Activated effector memory CD4-positive, alpha-beta T cell treated with anti-CD3 and anti-CD28 coated beads, Interleukin-2, amount 50 U/mL, for 16 hours (primary cell): Measurements from ENCODE around the gene NAV2.

ENCODE experiments used
- DNase-seq: peaks from one replicate; pipeline ENCODE4 v3.0.0-alpha.2; 2020

NAV2 gene

DNA sequence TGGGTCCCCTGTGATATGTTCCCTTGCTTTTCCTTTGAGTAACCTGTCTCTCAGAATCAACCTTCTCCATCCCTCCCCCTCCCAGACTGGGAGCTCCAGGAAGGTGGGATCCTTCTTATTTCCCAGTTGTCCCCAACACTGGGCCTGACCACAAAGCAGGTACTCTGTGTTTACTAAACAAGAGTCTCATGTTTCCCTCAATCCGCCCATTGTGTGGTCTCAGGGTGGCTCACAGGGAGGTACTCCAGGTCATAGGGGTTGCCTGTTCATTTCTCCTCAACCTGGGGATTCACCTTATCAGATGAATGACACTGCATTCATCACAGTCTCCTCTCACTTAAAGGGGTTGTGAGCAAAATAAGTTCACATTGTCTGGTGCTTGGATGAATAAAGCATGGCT lies 26.4 kb upstream of the NAV2 start:
- DNase-seq: no peak

DNA sequence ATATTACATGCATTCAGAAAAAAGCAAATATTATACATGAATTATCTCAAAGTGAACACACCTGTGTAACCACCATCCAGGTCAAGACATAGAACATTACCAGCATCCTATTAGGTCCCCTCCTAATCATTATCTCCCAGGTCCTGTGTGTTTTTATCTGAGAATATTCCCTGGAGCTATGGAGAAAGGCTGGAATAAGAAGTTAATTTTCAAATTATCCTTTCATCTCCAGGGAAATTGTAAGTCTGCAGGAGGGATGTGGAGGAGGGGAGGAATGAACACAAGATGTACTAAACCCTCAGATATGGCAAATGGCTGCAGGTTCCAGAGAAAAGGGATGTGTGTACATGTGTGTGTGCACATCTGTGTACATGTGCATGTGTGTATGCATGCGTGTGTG lies 25.2 kb upstream of the NAV2 start:
- DNase-seq: no peak

DNA sequence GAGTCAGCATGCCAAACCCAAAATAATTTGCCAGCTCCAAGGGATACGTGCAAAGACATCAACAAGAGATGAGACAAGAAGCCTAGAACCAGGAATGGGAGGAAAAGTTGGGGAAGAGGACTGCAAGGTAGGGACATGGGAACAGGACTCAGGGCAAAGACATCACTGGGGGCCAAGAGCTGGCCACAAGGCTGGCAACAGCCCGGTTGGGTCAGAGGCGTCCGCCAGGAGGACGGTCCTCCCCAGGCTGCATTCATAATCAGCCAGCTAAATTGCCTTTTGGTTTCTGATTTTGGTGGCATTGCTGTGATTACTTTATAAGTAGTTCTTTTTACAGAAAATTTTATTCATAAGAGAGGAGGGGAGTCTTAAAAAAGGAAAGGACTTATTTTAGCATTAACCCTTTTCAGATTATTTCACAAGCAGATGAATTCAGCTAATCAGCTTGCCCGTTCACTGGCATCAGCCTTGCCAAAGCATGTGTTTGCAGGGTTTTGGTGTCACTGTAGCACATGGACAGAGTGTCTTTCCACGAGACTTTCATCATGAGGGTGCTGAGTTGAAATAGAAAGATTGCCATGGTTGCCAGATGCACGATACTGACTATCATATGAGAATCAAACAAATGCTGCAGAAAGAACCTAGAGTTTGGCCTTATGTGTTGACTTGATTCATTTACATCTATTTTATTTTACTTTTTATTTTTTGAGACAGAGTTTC lies 23.2 kb upstream of the NAV2 start:
- no peak for DNase-seq

DNA sequence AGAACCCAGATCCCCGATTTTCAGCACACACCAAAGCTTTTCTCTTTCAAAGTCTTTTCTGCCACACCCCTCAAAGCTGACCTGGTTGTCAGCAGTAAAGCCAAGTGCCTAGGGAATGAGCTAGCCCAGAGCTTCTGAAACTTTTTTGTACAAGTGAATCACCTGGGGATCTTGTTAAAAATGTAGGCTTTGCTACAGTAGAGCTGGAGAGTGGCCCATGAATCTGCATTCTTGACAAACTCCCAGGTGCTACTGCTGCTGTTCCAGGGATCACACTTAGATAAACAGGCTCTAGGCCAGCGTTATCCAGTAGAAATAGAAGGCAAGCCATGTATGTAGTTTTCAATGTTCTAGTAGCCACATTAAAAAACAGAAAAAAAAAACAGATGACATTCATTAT lies 21.8 kb upstream of the NAV2 start:
- no peak for DNase-seq

DNA sequence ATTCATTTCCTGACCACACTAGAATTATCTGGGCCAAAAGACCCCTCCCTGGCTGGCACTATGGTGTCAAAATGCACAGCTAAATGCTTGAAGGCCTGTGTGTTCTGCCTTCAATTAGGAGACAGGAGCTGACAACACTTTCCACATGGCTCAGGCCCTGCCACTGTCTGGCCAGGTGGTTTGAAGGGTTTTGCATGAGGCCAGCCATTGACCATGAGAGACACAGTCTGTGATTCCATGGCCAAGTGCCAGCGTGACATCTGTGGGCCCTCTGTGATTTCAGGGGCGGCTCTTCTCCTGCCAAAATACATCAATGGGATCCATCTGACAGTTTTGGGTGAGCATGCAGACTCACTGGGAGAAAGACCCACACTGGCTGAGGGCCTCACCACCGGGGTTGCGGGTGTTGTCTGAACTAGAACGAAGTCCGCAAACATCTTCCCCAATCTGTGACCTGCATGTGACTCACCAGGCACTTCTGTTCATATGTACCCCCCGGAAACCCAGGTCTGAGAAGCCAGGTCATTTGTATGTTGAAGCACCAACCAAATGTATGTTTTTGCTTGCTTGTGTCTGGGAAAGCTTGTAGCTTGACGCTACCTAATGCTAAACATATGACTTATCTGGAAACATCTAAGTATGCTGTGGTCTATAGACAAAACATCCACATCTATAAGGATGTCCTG lies 20.7 kb upstream of the NAV2 start:
- DNase-seq: no peak

DNA sequence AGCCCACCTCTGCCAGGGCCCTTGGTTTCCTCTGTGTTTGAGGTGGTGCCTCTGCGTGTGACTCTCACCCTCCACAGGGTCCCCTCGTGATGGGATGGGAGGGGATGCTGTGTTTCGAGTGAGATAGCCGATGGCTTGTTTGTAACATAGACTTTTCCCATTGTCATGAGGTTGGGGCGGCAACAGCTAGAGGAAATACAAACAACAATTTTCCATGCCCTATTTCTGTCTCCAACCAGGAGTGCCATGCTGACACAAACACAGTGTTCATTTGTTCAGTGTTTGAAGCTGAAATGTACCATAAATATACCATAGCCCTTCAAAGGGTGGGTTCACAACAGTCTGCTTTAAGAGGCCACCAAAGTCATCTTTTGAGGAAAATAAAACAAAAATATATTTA lies 19.5 kb upstream of the NAV2 start:
- DNase-seq: no peak

DNA sequence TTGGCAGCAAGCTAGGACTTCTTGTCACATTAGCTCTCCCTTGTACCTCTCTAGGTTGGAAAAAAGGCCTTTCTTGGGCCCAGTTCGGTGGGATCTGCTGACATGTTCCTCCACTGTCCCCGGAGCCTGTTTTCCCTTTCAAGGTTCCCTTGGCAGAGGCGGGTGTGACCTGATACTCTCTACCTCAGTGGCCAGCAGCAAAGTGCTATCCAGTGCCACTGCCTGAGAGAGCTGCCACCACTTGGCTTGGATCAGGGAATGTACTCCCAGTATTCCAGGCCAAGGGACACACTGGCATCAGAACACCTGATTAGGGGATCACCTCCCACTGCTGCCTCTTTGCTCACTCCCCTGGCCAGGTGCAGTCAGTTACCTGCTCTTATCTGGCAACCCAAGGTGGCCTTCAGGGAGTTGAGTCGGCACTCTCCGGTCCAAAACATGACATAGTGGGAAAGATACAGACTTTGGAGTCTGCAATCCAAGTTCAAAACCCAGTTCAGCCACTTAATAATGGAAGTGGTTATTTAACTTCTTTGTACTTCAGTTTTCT lies 17.8 kb upstream of the NAV2 start:
- DNase-seq: no peak

DNA sequence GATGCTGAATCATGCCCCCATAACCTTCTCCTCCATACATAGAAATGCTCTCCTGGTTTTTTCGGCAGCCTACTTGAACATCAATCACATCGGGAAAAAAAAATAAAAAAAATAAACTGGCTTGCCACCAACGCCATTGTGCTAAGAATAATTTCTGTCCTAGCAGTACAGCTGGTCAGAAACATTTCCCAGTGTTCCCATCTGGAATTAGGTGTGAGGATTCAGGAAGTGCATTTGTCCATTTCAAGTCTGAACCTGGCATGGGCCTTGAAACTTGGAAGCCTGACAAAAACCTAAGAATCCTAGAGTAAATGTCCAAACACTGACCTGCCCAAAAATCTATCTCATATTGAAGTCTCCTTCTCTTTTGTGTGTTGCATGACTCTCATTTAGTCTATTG lies 16.6 kb upstream of the NAV2 start:
- no peak for DNase-seq

DNA sequence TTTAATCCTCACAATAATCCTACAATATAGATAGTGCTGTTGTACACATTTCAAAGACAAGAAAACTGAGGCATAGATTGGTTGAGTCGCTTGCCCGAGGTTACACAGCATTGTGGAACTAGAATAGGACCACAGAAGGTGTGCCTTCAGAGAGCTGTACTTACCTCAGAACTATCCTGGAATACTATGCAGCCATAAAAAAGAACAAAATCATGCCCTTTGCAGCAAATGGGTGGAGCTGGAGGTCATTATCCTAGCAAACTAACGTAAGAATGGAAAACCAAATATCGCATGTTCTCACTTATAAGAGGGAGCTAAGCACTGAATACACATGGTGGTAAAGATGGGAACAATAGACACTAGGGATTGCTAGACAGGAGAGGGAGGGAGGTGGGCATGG lies 15.7 kb upstream of the NAV2 start:
- no peak for DNase-seq

DNA sequence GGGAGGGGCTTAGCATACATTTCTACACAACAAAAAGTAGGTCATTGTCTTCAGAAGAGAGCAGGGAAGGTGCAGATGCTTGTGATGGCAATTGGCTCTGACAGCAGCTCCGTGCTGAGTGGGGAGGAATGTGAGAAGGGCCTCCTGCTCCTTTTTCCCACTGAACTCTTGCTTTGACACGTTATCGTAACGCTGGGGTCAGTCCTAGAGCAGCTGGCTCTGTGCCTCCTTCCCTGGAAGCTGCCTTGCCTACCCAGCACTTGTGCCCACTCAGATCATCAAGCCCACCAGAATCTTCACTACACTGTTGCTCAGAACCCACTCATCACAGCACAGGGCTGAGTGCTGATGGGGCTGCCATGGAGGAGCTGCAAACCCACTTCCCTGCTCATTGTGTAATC lies 14.9 kb upstream of the NAV2 start:
- no peak for DNase-seq

DNA sequence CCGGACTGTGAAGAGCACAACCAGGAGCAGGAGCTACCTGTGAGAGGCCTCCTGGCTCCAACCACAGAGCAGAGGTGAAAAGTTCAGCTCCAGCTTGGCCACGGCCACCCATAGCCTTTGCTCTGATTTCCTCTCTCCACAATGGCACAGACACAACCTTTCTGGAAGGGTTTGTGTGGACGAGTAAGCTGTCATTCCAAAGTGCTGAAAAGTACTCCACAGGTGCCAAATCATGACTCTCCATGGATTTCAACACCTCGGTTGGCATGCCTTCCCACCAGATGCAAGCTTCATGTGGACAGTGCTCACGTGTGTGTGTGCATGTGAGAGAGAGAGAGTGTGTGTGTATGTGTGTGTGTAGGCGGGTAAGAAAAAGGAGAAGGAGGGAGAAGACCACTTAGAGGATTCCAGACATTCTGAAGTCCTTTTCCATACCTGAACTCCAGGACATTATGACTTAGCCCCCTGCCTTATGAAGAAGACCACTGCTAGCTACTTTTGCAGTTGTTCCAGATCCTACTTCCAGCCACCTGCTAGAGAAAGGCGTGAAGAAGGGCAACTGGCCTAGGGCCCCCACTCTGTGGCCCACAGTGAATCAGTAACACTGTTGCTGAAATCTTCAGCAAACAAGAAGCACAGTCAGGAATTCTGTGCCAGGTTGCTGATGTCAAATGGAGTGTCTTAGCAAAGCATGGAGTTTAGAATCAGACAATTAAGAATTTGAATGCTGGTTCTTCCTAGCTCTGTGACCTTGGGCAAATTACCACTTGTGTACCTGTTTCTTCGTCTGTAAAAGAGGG lies 13.9 kb upstream of the NAV2 start:
- DNase-seq: no peak

DNA sequence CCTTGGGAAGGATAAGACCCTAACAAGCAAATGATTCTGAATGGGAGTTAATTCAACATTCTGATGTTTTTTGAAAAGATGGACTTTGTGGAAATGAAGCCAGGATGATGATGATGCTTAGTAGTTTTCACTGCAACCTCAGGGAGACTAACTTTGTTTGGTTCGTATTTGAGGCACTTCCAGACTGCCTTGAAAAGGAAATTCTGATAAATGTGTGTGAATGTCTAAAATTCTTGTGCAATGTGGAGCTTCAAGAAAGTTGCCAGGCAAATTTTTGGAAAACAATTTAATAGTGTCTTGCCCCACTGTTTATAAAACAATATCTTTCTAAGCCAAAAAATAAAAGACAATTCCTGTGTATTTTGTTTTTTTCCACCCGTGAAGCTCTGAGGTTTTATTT lies 11.2 kb upstream of the NAV2 start:
- no peak for DNase-seq

DNA sequence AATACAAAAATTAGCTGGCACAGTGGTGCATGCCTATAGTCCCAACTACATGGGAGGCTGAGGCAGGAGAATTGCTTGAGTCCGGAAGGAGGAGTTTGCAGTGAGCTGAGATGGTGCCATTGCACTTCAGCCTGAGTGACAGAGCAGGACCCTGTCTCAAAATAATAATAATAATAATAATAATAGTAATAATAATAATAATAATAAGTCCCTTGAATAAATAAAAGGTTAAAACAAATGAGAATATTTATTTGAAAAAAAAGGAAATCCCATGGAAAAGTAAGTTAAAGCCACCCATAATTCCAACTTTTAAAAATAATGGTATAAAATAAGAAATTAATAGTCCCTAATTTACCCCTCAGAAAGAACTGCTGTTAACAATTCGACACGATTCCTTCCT lies 10.0 kb upstream of the NAV2 start:
- DNase-seq: no peak

DNA sequence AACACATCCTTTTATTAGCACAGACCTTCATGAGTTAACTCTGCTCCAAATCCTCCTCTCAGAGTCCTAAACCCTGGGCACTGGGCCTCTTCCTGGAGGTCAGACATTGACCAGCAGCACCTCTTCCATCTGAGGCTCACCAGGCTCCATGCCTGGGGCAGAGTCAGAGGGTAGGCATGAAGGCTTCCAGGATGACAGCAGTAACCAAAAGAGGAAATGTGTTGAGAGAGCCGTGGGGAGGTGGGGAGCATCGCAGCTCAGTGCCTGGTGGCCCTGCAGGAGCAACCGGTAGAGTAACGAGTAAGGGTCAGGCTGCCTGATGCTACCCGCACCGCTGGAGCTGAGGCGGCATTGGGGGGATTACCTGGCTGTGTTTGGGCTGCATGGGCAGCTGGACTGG lies 9.4 kb upstream of the NAV2 start:
- no peak for DNase-seq

DNA sequence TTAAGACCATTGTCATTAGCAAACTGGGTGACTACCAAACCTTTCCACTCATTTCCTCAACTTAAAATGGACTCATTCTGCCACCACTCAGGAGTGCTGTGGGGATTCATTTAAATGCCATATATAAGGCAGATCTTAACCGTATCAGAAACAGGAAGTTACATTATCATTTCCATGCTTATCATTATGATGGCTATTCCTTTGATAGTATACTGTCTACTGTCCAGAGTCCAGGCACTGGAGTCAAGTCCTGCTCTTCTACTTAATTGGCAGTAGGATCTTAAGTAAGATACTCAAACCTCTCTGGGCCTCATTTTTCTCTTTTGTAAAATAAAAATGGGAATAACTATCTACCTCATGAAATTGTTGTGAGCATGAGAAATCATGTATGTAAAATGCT lies 8.4 kb upstream of the NAV2 start:
- DNase-seq: no peak

DNA sequence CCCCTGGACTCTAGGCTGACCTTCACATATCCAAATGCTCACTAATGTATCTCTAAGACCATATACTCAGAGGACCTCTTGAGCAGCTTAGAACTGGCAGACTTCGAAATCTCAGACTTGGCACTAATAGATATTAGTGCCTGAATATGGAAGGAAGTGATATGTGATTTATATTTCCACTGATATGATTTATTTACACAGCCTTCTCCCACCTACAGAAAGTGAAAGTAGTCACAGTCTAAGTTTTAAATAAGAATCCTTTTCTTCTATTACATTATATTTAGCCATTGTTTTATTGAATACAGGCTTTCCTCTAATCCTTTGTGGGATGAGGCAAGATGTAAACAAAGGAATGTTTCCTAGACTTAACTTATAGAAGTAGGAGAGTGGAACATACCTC lies 6.7 kb upstream of the NAV2 start:
- no peak for DNase-seq

DNA sequence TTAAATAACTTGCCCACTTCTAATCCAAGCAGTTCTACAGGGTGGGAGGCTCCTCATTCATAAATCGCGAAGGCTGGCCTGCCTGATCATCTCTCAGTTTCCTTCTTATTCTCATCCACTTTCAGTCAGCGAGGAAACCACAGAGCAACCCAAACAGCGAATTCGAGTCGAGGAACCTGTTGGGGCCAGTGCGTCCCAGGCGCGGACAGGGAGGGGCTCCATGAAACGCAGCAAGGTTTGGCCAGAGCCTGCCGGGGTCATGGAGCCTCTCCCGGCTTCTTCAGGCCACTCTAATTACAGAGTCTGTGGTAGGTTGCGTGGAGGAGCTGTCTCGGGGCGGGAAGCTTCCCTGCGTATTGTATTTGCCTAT lies 741 bp upstream of the NAV2 start:
- DNase-seq: peak; percentile 66

DNA sequence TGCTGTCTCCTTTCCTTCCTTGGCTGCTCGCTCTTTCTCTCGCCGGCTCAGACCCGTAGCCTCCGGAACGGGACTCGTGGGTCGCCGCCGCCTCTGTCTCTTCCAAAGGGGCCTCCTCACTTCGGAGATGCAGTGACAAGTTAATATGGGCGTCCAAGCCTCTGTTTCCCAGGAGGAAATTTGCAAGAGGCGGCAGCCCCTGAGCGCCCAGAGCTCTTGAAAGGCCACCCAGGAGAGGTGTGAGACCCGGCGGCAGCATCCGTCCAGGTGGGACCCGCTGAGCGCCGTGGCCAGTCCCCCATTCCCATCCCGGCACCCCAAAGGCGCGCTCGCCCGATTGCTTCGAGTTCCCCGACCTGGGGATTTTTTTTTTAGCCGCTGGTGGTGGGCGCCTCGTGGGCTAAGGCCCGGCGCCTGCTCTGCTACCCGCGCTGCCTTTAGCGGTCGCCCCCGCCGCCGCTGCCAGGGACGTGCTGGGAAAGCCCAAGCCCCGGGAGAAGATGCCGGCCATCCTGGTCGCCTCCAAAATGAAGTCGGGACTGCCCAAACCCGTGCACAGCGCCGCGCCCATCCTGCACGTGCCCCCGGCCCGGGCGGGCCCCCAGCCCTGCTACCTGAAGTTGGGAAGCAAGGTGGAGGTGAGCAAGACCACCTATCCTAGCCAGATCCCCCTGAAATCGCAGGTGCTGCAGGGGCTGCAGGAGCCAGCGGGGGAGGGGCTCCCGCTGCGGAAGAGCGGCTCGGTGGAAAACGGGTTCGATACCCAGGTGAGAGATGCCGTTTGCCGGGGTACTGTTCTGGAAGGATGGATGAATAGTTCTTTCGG lies 772 bp downstream of the NAV2 start:
- peak; percentile 67 for DNase-seq

DNA sequence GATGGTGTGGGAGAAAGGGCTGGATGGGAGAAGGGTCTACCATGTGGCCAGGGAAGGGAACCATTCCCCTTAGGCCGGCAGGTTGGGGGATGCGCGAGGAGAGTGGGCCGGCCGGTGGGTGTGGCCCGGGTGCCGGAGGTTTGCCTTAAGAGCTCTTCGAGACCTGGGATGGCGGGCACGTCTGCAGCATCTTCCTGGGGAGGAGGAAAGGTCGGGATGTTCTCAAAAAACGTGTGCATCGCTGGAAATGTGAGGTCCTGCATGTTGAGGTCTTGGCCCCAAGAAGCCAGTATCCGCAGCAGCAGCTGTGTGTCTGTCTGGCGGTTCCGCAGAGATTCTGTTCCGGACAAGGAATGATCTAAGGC lies 1.4 kb downstream of the NAV2 start:
- DNase-seq: no peak

DNA sequence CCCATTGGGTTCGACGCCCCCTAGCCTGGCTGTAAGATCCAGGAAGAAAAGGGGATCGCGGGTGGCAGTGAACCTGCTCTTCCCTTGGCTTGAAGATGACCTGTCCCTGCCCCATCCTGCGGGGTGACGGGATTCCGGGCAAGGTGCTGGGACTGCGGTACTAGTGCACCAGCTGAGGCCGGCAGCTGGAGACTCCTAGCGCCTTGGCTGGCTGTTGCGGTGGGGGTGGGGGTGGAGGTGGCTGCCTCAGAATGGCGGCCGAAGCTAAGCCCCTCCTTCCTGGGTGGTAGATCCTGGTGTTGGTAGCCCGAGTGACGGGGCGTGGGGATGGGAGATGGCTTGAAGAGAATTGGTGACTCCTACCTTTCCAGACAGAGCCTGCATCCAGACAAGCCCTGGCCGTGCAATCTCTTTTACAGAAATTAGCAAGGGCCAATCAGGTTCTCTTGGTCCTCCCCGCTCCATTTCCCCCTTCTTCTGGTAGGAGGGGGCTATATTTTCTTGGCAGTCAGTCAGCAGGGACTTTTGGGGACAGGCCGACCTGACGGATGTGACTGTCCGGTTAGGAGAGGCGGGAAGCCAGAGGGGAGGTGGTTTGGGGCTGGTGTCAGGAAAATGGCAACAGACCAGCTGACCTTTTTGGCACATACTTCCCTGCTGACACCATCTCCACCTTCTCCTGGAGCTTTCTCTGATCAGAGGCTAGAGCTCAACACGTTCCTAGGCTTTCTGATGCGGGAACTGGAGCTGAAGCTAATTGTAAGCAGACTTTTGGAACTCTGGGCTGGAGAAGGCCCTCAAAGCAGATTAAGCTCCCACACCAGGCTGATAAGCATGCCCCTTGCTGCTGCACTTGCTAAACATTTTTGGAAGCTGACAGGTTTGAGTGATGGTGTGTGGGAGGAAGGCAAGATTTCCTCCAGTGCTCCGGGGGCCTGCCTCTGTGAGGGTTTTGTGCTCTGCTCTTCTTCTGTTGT lies 2.0 kb downstream of the NAV2 start:
- no peak for DNase-seq

DNA sequence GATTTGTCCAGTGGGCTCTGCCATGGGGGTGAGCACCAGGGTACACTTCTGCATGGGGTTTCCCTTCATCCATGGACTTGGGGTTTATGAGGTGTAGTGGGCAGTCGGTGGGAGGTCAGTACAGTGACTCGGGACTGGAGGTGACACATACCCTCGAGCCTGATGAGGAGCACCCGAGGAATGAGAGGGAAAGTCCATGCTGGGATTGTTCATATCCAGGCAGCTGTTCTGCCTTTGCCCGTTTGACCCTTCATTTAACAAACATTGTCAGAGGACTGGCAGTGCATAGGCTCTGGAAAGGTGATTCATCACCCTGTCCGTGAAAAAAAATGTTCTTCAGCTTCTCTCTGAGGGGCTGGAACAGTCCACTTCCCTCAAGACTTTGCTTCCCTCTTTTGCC lies 2.7 kb downstream of the NAV2 start:
- DNase-seq: no peak

DNA sequence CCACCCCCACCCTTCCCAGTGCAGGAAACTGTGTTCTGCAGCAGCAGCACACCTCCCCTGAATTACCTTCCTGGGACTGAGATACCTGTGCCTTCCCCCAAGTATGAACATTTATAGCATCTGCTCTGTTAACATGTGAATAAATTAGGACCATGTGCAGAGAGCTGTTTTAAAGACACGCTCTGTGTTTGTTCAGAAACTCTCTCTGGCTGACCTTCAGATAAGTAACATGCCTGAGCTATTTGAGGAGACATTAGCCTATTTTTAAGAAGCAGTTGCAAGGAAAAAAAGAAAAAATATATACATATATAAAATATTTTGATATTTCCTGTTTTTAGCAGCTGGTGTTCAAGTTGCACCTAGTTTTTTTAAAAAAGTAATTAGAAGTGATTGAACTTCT lies 5.4 kb downstream of the NAV2 start:
- DNase-seq: no peak
